Measurements from ENCODE around the gene LELP1. TPM values are rescaled to one million over a fixed set of nuclear protein-coding genes. Genes with fewer than 3 reads are reported as not detected.

Gene LELP1
- polyA plus RNA-seq, 3 donors, result not detected

DNA sequence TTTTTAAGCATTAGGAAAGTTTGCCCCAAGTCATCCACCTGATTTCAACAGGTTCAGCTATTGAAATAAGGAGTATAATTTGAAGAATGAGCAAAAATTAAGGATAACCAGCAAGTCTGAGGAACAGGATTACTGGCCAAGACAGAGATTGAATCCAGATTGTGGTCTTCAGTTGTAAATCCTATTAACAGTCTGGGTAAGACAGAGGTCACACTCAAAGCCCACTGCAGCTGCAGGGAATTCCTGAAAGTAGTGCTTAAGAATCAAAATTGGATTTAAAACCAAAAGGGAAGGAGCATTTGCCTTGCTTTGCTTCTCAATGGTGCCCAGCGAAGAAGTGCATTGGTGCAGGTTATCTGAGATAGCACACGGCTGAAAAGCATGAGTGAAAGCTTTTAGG is 49.8 kb downstream of the LELP1 start:
- no peak overlapping the region for H2AFZ ChIP-seq (ENCODE audit: insufficient read depth, low read depth, low read length, poor library complexity, severe bottlenecking)

GRCh38 chr1:153253693-153254092 is 50.5 kb downstream of the LELP1 start:
- no peak for TF ChIP-seq CTCF (IDR thresholded peaks at IDR 0.05)
- H3K4me2 ChIP-seq (replicated peaks; ENCODE audit: extremely low read depth, low read length, poor library complexity, severe bottlenecking), result no peak overlapping the region
- no peak overlapping the region for H3K27ac ChIP-seq (ENCODE audit: low read depth in 1 of 2, low read length in 2 of 2)
- H3K9me3 ChIP-seq (replicated peaks in 1 of 2; ENCODE audit: control insufficient read depth in 1 of 2, insufficient read depth in 1 of 2, low read length in 2 of 2), result no peaks in the 10 kb centered on the region
- WGBS (ENCODE audit: insufficient coverage), result no CpG with 5 or more reads among the region's 1 CpG
- H3K9me3 Mint-ChIP-seq, result peaks cover 0 to 1% (median 0%) of the 10 kb centered on the region in 7 donors
- H3K4me1 Mint-ChIP-seq, result no peaks in the 10 kb centered on the region
- H3K4me3 Mint-ChIP-seq, result no peak overlapping the region
- H3K79me2 ChIP-seq (ENCODE audit: insufficient read depth, low read length), result no peaks in the 10 kb centered on the region
- no peak for DNase-seq
- no peaks in the 10 kb centered on the region for H3K4me1 ChIP-seq (ENCODE audit: control insufficient read depth in 1 of 2, insufficient read depth in 2 of 2, low read length in 2 of 2)
- peaks cover 4 to 27% (median 14%) of the 10 kb centered on the region in 3 donors for H3K27me3 Mint-ChIP-seq (ENCODE audit: low read depth in 3 of 3)
- H3K36me3 ChIP-seq (replicated peaks in 1 of 2; ENCODE audit: control insufficient read depth in 1 of 2, insufficient read depth in 2 of 2, low read length in 2 of 2), result no peaks in the 10 kb centered on the region
- no peak overlapping the region for H3K4me3 ChIP-seq (replicated peaks in 1 of 3; ENCODE audit: low read depth in 2 of 3, low read length in 3 of 3)
- H2AFZ ChIP-seq (ENCODE audit: insufficient read depth, low read depth, low read length, poor library complexity, severe bottlenecking), result no peak overlapping the region
- H3K27me3 ChIP-seq (ENCODE audit: control insufficient read depth in 2 of 2, insufficient read depth in 2 of 2, low read length in 2 of 2), result peaks cover 5 to 11% of the 10 kb centered on the region in 2 donors
- no peak overlapping the region for H3K9ac ChIP-seq (ENCODE audit: insufficient read depth, low read length, poor library complexity, severe bottlenecking)
- intact Hi-C loops (cut with micrococcal nuclease), result no loop called here
- H4K20me1 ChIP-seq (ENCODE audit: insufficient read depth, low read length), result no peaks in the 10 kb centered on the region
- no peaks in the 10 kb centered on the region for H3K36me3 Mint-ChIP-seq
- no peak overlapping the region for H3K27ac Mint-ChIP-seq

More for the DNA sequence above, 49.8 kb downstream of the LELP1 start:
- H3K27me3 ChIP-seq (ENCODE audit: control insufficient read depth in 2 of 2, insufficient read depth in 2 of 2, low read length in 2 of 2), result peaks cover 0 to 8% of the 10 kb centered on the region in 2 donors
- no peak for TF ChIP-seq CTCF (IDR thresholded peaks at IDR 0.05)
- H3K27ac ChIP-seq (ENCODE audit: low read depth in 1 of 2, low read length in 2 of 2), result no peak overlapping the region
- Mint-ChIP-seq H3K27me3 (ENCODE audit: low read depth in 3 of 3) (peaks cover 4 to 24% (median 12%) of the 10 kb centered on the region in 3 donors), H3K4me3 (no peak overlapping the region), H3K4me1 (no peaks in the 10 kb centered on the region), H3K27ac (no peak overlapping the region), H3K9me3 (peaks cover 0 to 1% (median 0%) of the 10 kb centered on the region in 7 donors), H3K36me3 (no peaks in the 10 kb centered on the region)
- no peaks in the 10 kb centered on the region for H3K4me1 ChIP-seq (ENCODE audit: control insufficient read depth in 1 of 2, insufficient read depth in 2 of 2, low read length in 2 of 2)
- H3K4me2 ChIP-seq (replicated peaks; ENCODE audit: extremely low read depth, low read length, poor library complexity, severe bottlenecking), result no peak overlapping the region
- no peak overlapping the region for H3K4me3 ChIP-seq (replicated peaks in 1 of 3; ENCODE audit: low read depth in 2 of 3, low read length in 3 of 3)
- no peaks in the 10 kb centered on the region for H3K79me2 ChIP-seq (ENCODE audit: insufficient read depth, low read length)
- H3K9me3 ChIP-seq (replicated peaks in 1 of 2; ENCODE audit: control insufficient read depth in 1 of 2, insufficient read depth in 1 of 2, low read length in 2 of 2), result no peaks in the 10 kb centered on the region
- H4K20me1 ChIP-seq (ENCODE audit: insufficient read depth, low read length), result no peaks in the 10 kb centered on the region
- no peak overlapping the region for H3K9ac ChIP-seq (ENCODE audit: insufficient read depth, low read length, poor library complexity, severe bottlenecking)
- DNase-seq, result no peak
- no peaks in the 10 kb centered on the region for H3K36me3 ChIP-seq (replicated peaks in 1 of 2; ENCODE audit: control insufficient read depth in 1 of 2, insufficient read depth in 2 of 2, low read length in 2 of 2)
- intact Hi-C loops (cut with micrococcal nuclease), result no loop called here
- 100% methylated on average over 1 of the region's 2 CpGs for WGBS (ENCODE audit: insufficient coverage)

Other genes starting within 250 kb of the LELP1 start
- not detected for gene SPRR4, start 232.8 kb upstream of the LELP1 start, polyA plus RNA-seq
- not detected for gene SPRR1A, start 219.3 kb upstream of the LELP1 start, polyA plus RNA-seq
- gene SPRR3, start 201.7 kb upstream of the LELP1 start, polyA plus RNA-seq, result not detected
- not detected for gene SPRR1B, start 172.2 kb upstream of the LELP1 start, polyA plus RNA-seq
- not detected for gene SPRR2D, start 162.3 kb upstream of the LELP1 start, polyA plus RNA-seq
- gene SPRR2A, start 145.9 kb upstream of the LELP1 start, polyA plus RNA-seq, result not detected
- gene SPRR2B, start 131.8 kb upstream of the LELP1 start, polyA plus RNA-seq, result not detected
- not detected for gene SPRR2E, start 108.9 kb upstream of the LELP1 start, polyA plus RNA-seq
- not detected for gene SPRR2F, start 89.9 kb upstream of the LELP1 start, polyA plus RNA-seq
- gene SPRR2G, start 52.5 kb upstream of the LELP1 start, polyA plus RNA-seq, result not detected
- not detected for gene PRR9, start 14.2 kb downstream of the LELP1 start, polyA plus RNA-seq
- not detected for gene LORICRIN, start 56.3 kb downstream of the LELP1 start, polyA plus RNA-seq
- not detected for gene PGLYRP3, start 109.5 kb downstream of the LELP1 start, polyA plus RNA-seq
- not detected for gene PGLYRP4, start 145.4 kb downstream of the LELP1 start, polyA plus RNA-seq
- over 10,000 TPM; 20,498 to 43,602 (median 40,800) TPM for gene S100A9, start 154.4 kb downstream of the LELP1 start, polyA plus RNA-seq
- 1,000 to 10,000 TPM; 1,275 to 2,834 (median 2,543) TPM for gene S100A12, start 172.2 kb downstream of the LELP1 start, polyA plus RNA-seq
- over 10,000 TPM in 2 of 3 donors, 1,000 to 10,000 TPM in 1; 4,193 to 30,135 (median 27,689) TPM for gene S100A8, start 187.6 kb downstream of the LELP1 start, polyA plus RNA-seq
- gene S100A7A, start 213.1 kb downstream of the LELP1 start, polyA plus RNA-seq, result not detected

Measured in CD14-positive monocyte (primary cell).